ENCODE data around the gene SLC25A23. TPM values are rescaled to one million over a fixed set of nuclear protein-coding genes. Genes with fewer than 3 reads are reported as not detected.
"Not testable (repeated sequence)": the region's sequence is repeated elsewhere in the genome, so short reads cannot be mapped to it uniquely, and the experiment has no call there.

SLC25A23 gene
- total RNA-seq, 1 donor from 2014 or later, result 16.0 TPM

DNA sequence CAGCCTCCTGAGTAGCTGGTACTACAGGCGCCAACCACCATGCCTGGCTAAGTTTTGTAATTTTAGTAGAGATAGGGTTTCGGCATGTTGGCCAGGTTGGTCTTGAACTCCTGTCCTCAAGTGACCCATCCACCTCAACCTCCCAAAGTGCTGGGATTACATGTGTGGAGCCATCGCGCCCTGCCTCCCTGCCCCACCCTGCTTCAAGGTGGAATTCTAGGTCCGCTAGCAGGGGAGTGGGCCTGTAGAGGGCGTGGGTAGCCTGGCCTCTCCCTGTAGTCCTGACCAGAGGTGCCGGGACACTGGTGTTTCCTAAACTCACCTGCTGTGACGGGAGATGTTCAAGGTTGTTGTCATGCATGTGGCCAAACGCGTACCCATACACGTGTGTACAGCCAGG is 26.4 kb downstream of the SLC25A23 start:
- H3K4me3 ChIP-seq, result no peak overlapping the region
- no peaks in the 10 kb centered on the region for H3K4me1 ChIP-seq
- H3K36me3 Mint-ChIP-seq, result no peaks in the 10 kb centered on the region
- no peaks in the 10 kb centered on the region for H4K20me1 ChIP-seq (ENCODE audit: low read depth)
- H3K27ac Mint-ChIP-seq, result no peak overlapping the region
- no peaks in the 10 kb centered on the region for H3K9me3 ChIP-seq (ENCODE audit: low read depth)
- no peak for DNase-seq (ENCODE audit: low spot score)
- no peak overlapping the region for H2AFZ ChIP-seq (replicated peaks)
- no peaks in the 10 kb centered on the region for H3K79me2 ChIP-seq (ENCODE audit: low read depth)
- H3K36me3 ChIP-seq, result no peaks in the 10 kb centered on the region
- no peaks in the 10 kb centered on the region for H3K9me3 Mint-ChIP-seq
- H3K4me3 Mint-ChIP-seq, result no peak overlapping the region
- H3K4me1 Mint-ChIP-seq, result no peaks in the 10 kb centered on the region
- peaks cover 13% of the 10 kb centered on the region for H3K27me3 ChIP-seq
- H3K9ac ChIP-seq, result no peak overlapping the region
- TF ChIP-seq EZH2phosphoT487 (IDR thresholded peaks at IDR 0.05) (no peak), EZH2 (IDR thresholded peaks at IDR 0.05) (no peak)
- TF ChIP-seq, protein P1, sequence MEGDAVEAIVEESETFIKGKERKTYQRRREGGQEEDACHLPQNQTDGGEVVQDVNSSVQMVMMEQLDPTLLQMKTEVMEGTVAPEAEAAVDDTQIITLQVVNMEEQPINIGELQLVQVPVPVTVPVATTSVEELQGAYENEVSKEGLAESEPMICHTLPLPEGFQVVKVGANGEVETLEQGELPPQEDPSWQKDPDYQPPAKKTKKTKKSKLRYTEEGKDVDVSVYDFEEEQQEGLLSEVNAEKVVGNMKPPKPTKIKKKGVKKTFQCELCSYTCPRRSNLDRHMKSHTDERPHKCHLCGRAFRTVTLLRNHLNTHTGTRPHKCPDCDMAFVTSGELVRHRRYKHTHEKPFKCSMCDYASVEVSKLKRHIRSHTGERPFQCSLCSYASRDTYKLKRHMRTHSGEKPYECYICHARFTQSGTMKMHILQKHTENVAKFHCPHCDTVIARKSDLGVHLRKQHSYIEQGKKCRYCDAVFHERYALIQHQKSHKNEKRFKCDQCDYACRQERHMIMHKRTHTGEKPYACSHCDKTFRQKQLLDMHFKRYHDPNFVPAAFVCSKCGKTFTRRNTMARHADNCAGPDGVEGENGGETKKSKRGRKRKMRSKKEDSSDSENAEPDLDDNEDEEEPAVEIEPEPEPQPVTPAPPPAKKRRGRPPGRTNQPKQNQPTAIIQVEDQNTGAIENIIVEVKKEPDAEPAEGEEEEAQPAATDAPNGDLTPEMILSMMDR (IDR thresholded peaks at IDR 0.05), result no peak
- H3K4me2 ChIP-seq, result no peak overlapping the region
- peaks cover 7% of the 10 kb centered on the region for H3K27me3 Mint-ChIP-seq (ENCODE audit: insufficient read depth, low read depth)
- no peaks in the 10 kb centered on the region for H3F3A ChIP-seq (ENCODE audit: low read depth)
- no peak overlapping the region for H3K27ac ChIP-seq

DNA sequence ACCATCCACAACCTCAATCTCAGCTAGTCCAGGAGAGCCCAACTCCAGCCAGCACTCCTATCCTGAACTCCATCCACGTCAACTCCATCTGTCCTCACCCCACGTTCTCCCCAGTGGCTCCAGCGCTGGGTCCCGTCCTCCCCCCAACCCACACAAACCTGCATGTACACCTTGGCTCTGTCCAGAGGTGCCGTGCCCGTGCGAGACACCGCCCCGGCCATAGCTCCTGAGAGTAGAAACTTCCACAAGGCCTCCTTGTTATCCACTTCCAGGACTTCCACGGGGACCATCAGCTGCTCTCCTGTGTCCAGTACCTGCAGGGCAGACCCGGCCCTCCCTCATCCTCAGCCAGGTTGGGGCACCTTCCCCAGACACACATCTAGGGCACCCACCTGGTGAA is 27.7 kb downstream of the SLC25A23 start:
- DNase-seq (ENCODE audit: low spot score), result no peak
- no peak overlapping the region for H3K4me3 Mint-ChIP-seq
- Histone ChIP-seq H3F3A (ENCODE audit: low read depth) (no peaks in the 10 kb centered on the region), H3K36me3 (no peaks in the 10 kb centered on the region), H4K20me1 (ENCODE audit: low read depth) (no peaks in the 10 kb centered on the region), H3K9ac (no peak overlapping the region), H3K27ac (no peak overlapping the region), H3K4me3 (no peak overlapping the region), H3K79me2 (ENCODE audit: low read depth) (no peaks in the 10 kb centered on the region), H2AFZ (replicated peaks) (no peak overlapping the region), H3K4me1 (no peaks in the 10 kb centered on the region), H3K9me3 (ENCODE audit: low read depth) (no peaks in the 10 kb centered on the region), H3K4me2 (no peak overlapping the region), H3K27me3 (peaks cover 13% of the 10 kb centered on the region)
- no peaks in the 10 kb centered on the region for H3K9me3 Mint-ChIP-seq
- no peak for TF ChIP-seq EZH2phosphoT487 (IDR thresholded peaks at IDR 0.05)
- TF ChIP-seq EZH2 (IDR thresholded peaks at IDR 0.05), result no peak
- TF ChIP-seq, protein P1 (IDR thresholded peaks at IDR 0.05), result no peak
- no peak overlapping the region for H3K27ac Mint-ChIP-seq
- H3K27me3 Mint-ChIP-seq (ENCODE audit: insufficient read depth, low read depth), result peaks cover 7% of the 10 kb centered on the region
- no peaks in the 10 kb centered on the region for H3K4me1 Mint-ChIP-seq
- H3K36me3 Mint-ChIP-seq, result no peaks in the 10 kb centered on the region

DNA sequence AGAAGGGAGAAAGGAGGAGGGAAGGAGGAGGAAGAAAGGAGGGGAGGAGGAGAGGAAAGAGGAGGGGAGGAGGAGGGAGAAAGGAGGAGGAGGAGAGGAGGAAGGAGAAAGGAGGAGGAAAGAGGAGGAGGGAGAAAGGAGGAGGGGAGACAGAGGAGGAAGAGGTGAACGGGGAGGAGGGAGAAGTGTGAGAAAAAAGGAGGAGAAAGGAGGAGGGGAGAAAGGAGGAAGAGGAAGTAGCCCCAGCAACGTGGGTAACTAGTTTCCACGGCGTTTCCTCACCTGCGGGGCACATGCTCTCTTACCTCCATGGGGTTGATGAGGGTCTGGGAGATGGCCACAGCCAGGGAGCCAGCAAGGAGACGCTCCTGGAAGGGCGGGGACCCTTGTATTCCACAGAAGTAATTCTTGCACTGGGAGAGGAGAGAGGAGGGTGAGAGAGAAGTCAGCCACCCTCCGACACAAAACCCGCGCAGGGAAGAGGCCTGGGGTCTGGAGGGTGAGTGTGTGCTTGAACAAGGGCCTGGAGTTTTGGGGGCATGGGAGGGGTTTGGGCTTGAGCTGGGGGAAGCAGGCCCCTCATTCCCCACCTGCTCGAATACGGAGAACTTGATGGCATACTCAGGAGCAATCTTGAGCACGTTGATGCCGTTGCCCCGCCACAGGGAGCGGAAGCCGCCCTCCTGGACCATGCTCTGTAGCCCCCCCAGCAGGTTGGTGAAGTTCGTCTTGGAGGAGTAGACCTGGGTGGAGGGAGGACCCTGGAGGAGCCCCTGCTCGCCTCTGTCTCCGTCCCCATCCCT is 30.0 kb downstream of the SLC25A23 start:
- DNase-seq (ENCODE audit: low spot score), result no peak
- no peaks in the 10 kb centered on the region for H3K79me2 ChIP-seq (ENCODE audit: low read depth)
- H3K4me3 Mint-ChIP-seq, result no peak overlapping the region
- peaks cover 5% of the 10 kb centered on the region for H3F3A ChIP-seq (ENCODE audit: low read depth)
- no peaks in the 10 kb centered on the region for H3K36me3 ChIP-seq
- H3K9ac ChIP-seq, result no peak overlapping the region
- H3K4me2 ChIP-seq, result no peak overlapping the region
- no peaks in the 10 kb centered on the region for H3K9me3 ChIP-seq (ENCODE audit: low read depth)
- H4K20me1 ChIP-seq (ENCODE audit: low read depth), result no peaks in the 10 kb centered on the region
- no peak overlapping the region for H3K4me3 ChIP-seq
- no peaks in the 10 kb centered on the region for H3K4me1 ChIP-seq
- H3K9me3 Mint-ChIP-seq, result no peaks in the 10 kb centered on the region
- no peaks in the 10 kb centered on the region for H3K36me3 Mint-ChIP-seq
- peaks cover 9% of the 10 kb centered on the region for H3K27me3 Mint-ChIP-seq (ENCODE audit: insufficient read depth, low read depth)
- no peak for TF ChIP-seq EZH2phosphoT487 (IDR thresholded peaks at IDR 0.05)
- TF ChIP-seq, protein P1 (IDR thresholded peaks at IDR 0.05), result no peak
- TF ChIP-seq EZH2 (IDR thresholded peaks at IDR 0.05), result no peak
- peaks cover 9% of the 10 kb centered on the region for H3K4me1 Mint-ChIP-seq
- peaks cover 13% of the 10 kb centered on the region for H3K27me3 ChIP-seq
- H2AFZ ChIP-seq (replicated peaks), result no peak overlapping the region
- no peak overlapping the region for H3K27ac ChIP-seq
- H3K27ac Mint-ChIP-seq, result no peak overlapping the region

DNA sequence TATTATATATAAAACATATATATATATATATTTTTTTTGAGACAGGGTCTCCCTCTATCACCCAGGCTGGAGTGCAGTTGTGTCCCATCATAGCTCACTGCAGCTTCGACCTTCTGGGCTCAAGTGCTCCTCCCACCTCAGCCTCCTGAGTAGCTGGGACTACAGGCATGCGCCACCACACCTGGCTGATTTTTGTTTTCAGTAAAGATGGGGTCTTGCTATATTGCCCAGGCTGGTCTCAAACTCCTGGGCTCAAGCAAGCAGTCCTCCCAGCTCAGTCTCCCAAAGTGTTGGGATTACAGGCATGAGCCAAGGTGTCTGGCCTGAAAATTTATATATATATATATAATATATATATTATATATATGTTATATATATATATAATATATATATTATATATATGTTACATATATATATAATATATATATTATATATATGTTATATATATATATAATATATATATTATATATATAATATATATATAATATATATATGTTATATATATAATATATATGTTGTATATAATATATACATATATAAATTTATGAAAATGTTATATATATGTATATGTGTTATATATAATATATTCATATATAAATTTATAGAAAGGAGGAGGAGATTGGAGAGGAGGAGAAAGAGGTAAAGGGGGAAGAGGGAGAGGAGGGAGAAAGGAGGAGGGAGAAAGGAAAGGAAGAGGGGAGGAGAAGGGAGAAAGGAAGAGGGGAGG is 30.7 kb downstream of the SLC25A23 start:
- H4K20me1 ChIP-seq (ENCODE audit: low read depth); H3K4me3 Mint-ChIP-seq; H3K79me2 ChIP-seq (ENCODE audit: low read depth); H3F3A ChIP-seq (ENCODE audit: low read depth); H3K27ac ChIP-seq; H3K9me3 ChIP-seq (ENCODE audit: low read depth); H3K4me2 ChIP-seq; H2AFZ ChIP-seq (replicated peaks); H3K9me3 Mint-ChIP-seq; H3K27me3 Mint-ChIP-seq (ENCODE audit: insufficient read depth, low read depth); DNase-seq (ENCODE audit: low spot score); H3K4me1 ChIP-seq; H3K9ac ChIP-seq; H3K36me3 ChIP-seq; H3K27ac Mint-ChIP-seq; H3K36me3 Mint-ChIP-seq; H3K4me1 Mint-ChIP-seq; H3K4me3 ChIP-seq: not testable (repeated sequence)
- H3K27me3 ChIP-seq, result peaks cover 13% of the 10 kb centered on the region
